Psoas muscle (tissue), 8 donors: ENCODE data around the gene KIR2DL1. TPM values are rescaled to one million over a fixed set of nuclear protein-coding genes. Genes with fewer than 3 reads are reported as not detected.
"Not testable (repeated sequence)": the region's sequence is repeated elsewhere in the genome, so short reads cannot be mapped to it uniquely, and the experiment has no call there.

ENCODE experiments used
- ATAC-seq, 4 donors: fragments of 200-7000 bp; cut with Tn5 transposase; one replicate each; pipeline ENCODE4 v1.9.1; 2020; ENCODE audit warnings: moderate library complexity in 3 of 4, mild to moderate bottlenecking in 2 of 4
- DNase-seq, 2 donors: peaks; one replicate each; pipeline ENCODE4 v3.0.0-alpha.2; 2020
- H3K27ac ChIP-seq: fragments of 200-600 bp; one replicate; pipeline ENCODE4 v1.8.0; 2022
- H3K27me3 ChIP-seq, 3 donors: fragments of 200-600 bp in 1 of 3; one replicate each; pipeline versions ENCODE4 v1.6.1 to v1.8.0; 2013 to 2022; ENCODE audit warnings: low read length in 2 of 3, mild to moderate bottlenecking in 2 of 3, moderate library complexity in 1 of 3; ENCODE audit not compliant: insufficient read depth in 3 of 3
- H3K36me3 ChIP-seq, 2 donors: fragments of 200-600 bp in 1 of 2; one replicate each; pipeline versions ENCODE4 v1.6.1 to v1.8.0; 2013 to 2022; ENCODE audit warnings: low read depth in 1 of 2, mild to moderate bottlenecking in 1 of 2, moderate library complexity in 1 of 2; ENCODE audit not compliant: insufficient read depth in 1 of 2
- H3K4me1 ChIP-seq: fragments of 200-600 bp; one replicate; pipeline ENCODE4 v1.8.0; 2022
- H3K4me3 ChIP-seq: fragments of 200-600 bp; one replicate; pipeline ENCODE4 v1.8.0; 2022; ENCODE audit warnings: mild to moderate bottlenecking
- H3K9me3 ChIP-seq: fragments of 200-600 bp; one replicate; pipeline ENCODE4 v1.8.0; 2022
- CTCF ChIP-seq: fragments of 200-600 bp; IDR thresholded peaks from one replicate; pipeline ENCODE4 v1.8.0; 2022; ENCODE audit warnings: antibody characterized with exemption
- WGBS, 3 donors: extraction: QIAGEN DNeasy Blood & Tissue Kit; methylation state at CpG; one replicate each; pipeline versions ENCODE4 v1.1.6 to v1.1.7; 2013; 5-methylcytosine and 5-hydroxymethylcytosine counted together
- intact Hi-C, 2 donors: fragments of 100-400 bp; cut with DNase I; formaldehyde crosslinking; loops; one replicate each; pipeline versions ENCODE4 v1.11.0 to v1.14.2; 2022
- polyA plus RNA-seq, 3 donors: library from polyadenylated mRNA; stranded (reverse); fragments of 200-250 nt; gene quantifications; one replicate each; pipeline ENCODE4 v1.2.3, GENCODE V29; 2013
- total RNA-seq, 4 donors: library from RNA; stranded (reverse); fragmentation: NEBNext Ultra II Directional in 2 of 4; extraction: Animal tissue kit (Norgen Biotek cat#: 25700) in 2 of 4; gene quantifications; one replicate each; pipeline versions ENCODE4 v1.2.1 to v1.2.4, GENCODE V29; 2021 to 2023
- donor health status: healthy with polysubstance abuse.
- donor health status: DM: no; HTN: no; CAD: no; lungs with moderate emphysema.
- donor health status: Bipolar disorder and iron deficiency.
- donor health status: healthy.
- donor health status: DM: yes; HTN: yes; CAD: no.
- donor health status: DM: no; HTN: no; CAD: no.
- donor health status: DM: no; HTN: no; CAD: no.
- donor health status: DM: yes; HTN: yes; CAD: no.

Gene KIR2DL1
- total and polyA plus RNA-seq, 7 donors = 0.03 TPM; not detected in 6

- no peak for DNase-seq
- intact Hi-C loops = loop anchor here in 1 of 2 donors (5.0 kb wide), 1 partner anchor 107 kb away; no protein-coding TSS in a partner anchor
- H3K27ac ChIP-seq = no peak overlapping the region
- no peaks in the 10 kb centered on the region for H3K9me3 ChIP-seq
- H3K27me3 ChIP-seq = no peaks in the 10 kb centered on the region
- H3K36me3 ChIP-seq = no peaks in the 10 kb centered on the region
- H3K4me3 ChIP-seq = no peak overlapping the region
- no peak for TF ChIP-seq CTCF
- 76 to 80% (median 77%) methylated on average over 13 of the region's 13 CpGs for WGBS, 3 donors
- no peak for ATAC-seq
- H3K4me1 ChIP-seq = no peaks in the 10 kb centered on the region
Observed at GRCh38 chr19:54739587-54740497, 29.8 kb upstream of the KIR2DL1 start.

- H3K4me3 ChIP-seq, H3K4me1 ChIP-seq, H3K36me3 ChIP-seq, H3K9me3 ChIP-seq, intact Hi-C loops, H3K27ac ChIP-seq, ATAC-seq, DNase-seq, H3K27me3 ChIP-seq: not testable (repeated sequence)
- 56 to 63% (median 61%) methylated on average over 5 of the region's 5 CpGs for WGBS, 3 donors
Observed at GRCh38 chr19:54741950-54742349, 27.6 kb upstream of the KIR2DL1 start.

- H3K36me3 ChIP-seq, intact Hi-C loops, H3K27ac ChIP-seq, H3K9me3 ChIP-seq, H3K27me3 ChIP-seq, DNase-seq, H3K4me3 ChIP-seq, ATAC-seq, H3K4me1 ChIP-seq: not testable (repeated sequence)
- 69 to 73% (median 71%) methylated on average over 5 of the region's 5 CpGs for WGBS, 3 donors
Observed at GRCh38 chr19:54744080-54744479, 25.5 kb upstream of the KIR2DL1 start.

- H3K4me1 ChIP-seq, intact Hi-C loops, H3K36me3 ChIP-seq, DNase-seq, H3K9me3 ChIP-seq, ATAC-seq, H3K27me3 ChIP-seq, H3K4me3 ChIP-seq, H3K27ac ChIP-seq: not testable (repeated sequence)
- 74 to 78% (median 77%) methylated on average over 8 to 9 of the region's 9 CpGs for WGBS, 3 donors
Observed at GRCh38 chr19:54747614-54748322, 21.8 kb upstream of the KIR2DL1 start.

GRCh38 chr19:54750276-54750675, 19.3 kb upstream of the KIR2DL1 start:
- not testable (repeated sequence) for DNase-seq, ATAC-seq
- 25 to 65% (median 37%) methylated on average over 5 to 6 of the region's 6 CpGs for WGBS, 3 donors

GRCh38 chr19:54756204-54757110, 13.1 kb upstream of the KIR2DL1 start:
- H3K4me1 ChIP-seq, H3K9me3 ChIP-seq, H3K36me3 ChIP-seq, intact Hi-C loops, ATAC-seq, H3K27me3 ChIP-seq, DNase-seq, H3K27ac ChIP-seq, H3K4me3 ChIP-seq: not testable (repeated sequence)
- WGBS, 3 donors = 61 to 84% (median 70%) methylated on average over 8 to 11 of the region's 12 CpGs

More at GRCh38 chr19:54750276-54750675, 19.3 kb upstream of the KIR2DL1 start:
- H3K4me1 ChIP-seq, intact Hi-C loops, H3K27me3 ChIP-seq, H3K9me3 ChIP-seq, H3K4me3 ChIP-seq, H3K36me3 ChIP-seq, H3K27ac ChIP-seq: not testable (repeated sequence)

GRCh38 chr19:54758577-54758976, 11.0 kb upstream of the KIR2DL1 start:
- DNase-seq, H3K4me3 ChIP-seq, H3K4me1 ChIP-seq, H3K9me3 ChIP-seq, ATAC-seq, H3K27me3 ChIP-seq, H3K36me3 ChIP-seq, H3K27ac ChIP-seq, intact Hi-C loops: not testable (repeated sequence)
- WGBS, 3 donors = 59 to 68% (median 60%) methylated on average over 6 of the region's 6 CpGs

- DNase-seq, intact Hi-C loops, H3K27ac ChIP-seq, H3K27me3 ChIP-seq, H3K36me3 ChIP-seq, ATAC-seq, H3K9me3 ChIP-seq, H3K4me3 ChIP-seq, H3K4me1 ChIP-seq: not testable (repeated sequence)
- 58 to 70% (median 61%) methylated on average over 8 of the region's 8 CpGs for WGBS, 3 donors
Observed at GRCh38 chr19:54764219-54764618, 5.4 kb upstream of the KIR2DL1 start.

GRCh38 chr19:54766464-54766863, 3.1 kb upstream of the KIR2DL1 start:
- H3K36me3 ChIP-seq, H3K9me3 ChIP-seq, DNase-seq, intact Hi-C loops, ATAC-seq, H3K27ac ChIP-seq, H3K4me1 ChIP-seq, H3K27me3 ChIP-seq, H3K4me3 ChIP-seq: not testable (repeated sequence)
- 66 to 82% (median 73%) methylated on average over 2 to 4 of the region's 4 CpGs for WGBS, 3 donors
